Activated effector memory CD4-positive, alpha-beta T cell treated with Interleukin-2 at 50 U/mL for 16 hours (primary cell): ENCODE data around the gene CCSER1.
"Not testable (repeated sequence)": the region's sequence is repeated elsewhere in the genome, so short reads cannot be mapped to it uniquely, and the experiment has no call there.

Source experiments
- DNase-seq: peaks from one replicate; pipeline ENCODE4 v3.0.0-alpha.2; 2020

Gene CCSER1

GRCh38 chr4:90733211-90733610 lies 606.0 kb downstream of the CCSER1 start:
- no peak for DNase-seq

GRCh38 chr4:90745176-90745575 lies 618.0 kb downstream of the CCSER1 start:
- no peak for DNase-seq

GRCh38 chr4:90753068-90753467 lies 625.9 kb downstream of the CCSER1 start:
- no peak for DNase-seq

- no peak for DNase-seq
Observed at GRCh38 chr4:90757534-90758060, 630.4 kb downstream of the CCSER1 start.

GRCh38 chr4:90760059-90760458 lies 632.9 kb downstream of the CCSER1 start:
- DNase-seq: no peak

GRCh38 chr4:90766837-90767236 lies 639.6 kb downstream of the CCSER1 start:
- DNase-seq: no peak

- no peak for DNase-seq
Observed at GRCh38 chr4:90769251-90769650, 642.1 kb downstream of the CCSER1 start.

- DNase-seq: no peak
Observed at GRCh38 chr4:90780193-90780592, 653.0 kb downstream of the CCSER1 start.

GRCh38 chr4:90786602-90787001 lies 659.4 kb downstream of the CCSER1 start:
- no peak for DNase-seq

GRCh38 chr4:90792696-90793095 lies 665.5 kb downstream of the CCSER1 start:
- DNase-seq: no peak

GRCh38 chr4:90798948-90799347 lies 671.8 kb downstream of the CCSER1 start:
- DNase-seq: no peak

GRCh38 chr4:90799895-90800294 lies 672.7 kb downstream of the CCSER1 start:
- DNase-seq: no peak

GRCh38 chr4:90815569-90815968 lies 688.4 kb downstream of the CCSER1 start:
- no peak for DNase-seq

GRCh38 chr4:90816754-90817153 lies 689.6 kb downstream of the CCSER1 start:
- DNase-seq: no peak

- DNase-seq: no peak
Observed at GRCh38 chr4:90824266-90825150, 697.3 kb downstream of the CCSER1 start.

- no peak for DNase-seq
Observed at GRCh38 chr4:90825849-90826248, 698.7 kb downstream of the CCSER1 start.

GRCh38 chr4:90833706-90834105 lies 706.5 kb downstream of the CCSER1 start:
- no peak for DNase-seq

GRCh38 chr4:90837241-90837640 lies 710.0 kb downstream of the CCSER1 start:
- DNase-seq: no peak

- DNase-seq: not testable (repeated sequence)
Observed at GRCh38 chr4:90838859-90839258, 711.7 kb downstream of the CCSER1 start.

GRCh38 chr4:90840291-90840690 lies 713.1 kb downstream of the CCSER1 start:
- DNase-seq: no peak

- no peak for DNase-seq
Observed at GRCh38 chr4:90840828-90841227, 713.6 kb downstream of the CCSER1 start.

GRCh38 chr4:90841676-90842075 lies 714.5 kb downstream of the CCSER1 start:
- DNase-seq: no peak

- DNase-seq: no peak
Observed at GRCh38 chr4:90842960-90843359, 715.8 kb downstream of the CCSER1 start.

GRCh38 chr4:90844241-90844640 lies 717.0 kb downstream of the CCSER1 start:
- no peak for DNase-seq

GRCh38 chr4:90845777-90846176 lies 718.6 kb downstream of the CCSER1 start:
- DNase-seq: no peak
